ENCODE results near the gene TBC1D3I. TPM values are rescaled to one million over a fixed set of nuclear protein-coding genes. Genes with fewer than 3 reads are reported as not detected.
A peak's percentile ranks its signal among the peaks of the same experiment; 100 is the strongest.
"Not testable (repeated sequence)": the region's sequence is repeated elsewhere in the genome, so short reads cannot be mapped to it uniquely, and the experiment has no call there.

Gene TBC1D3I
- total RNA-seq = not detected

DNA sequence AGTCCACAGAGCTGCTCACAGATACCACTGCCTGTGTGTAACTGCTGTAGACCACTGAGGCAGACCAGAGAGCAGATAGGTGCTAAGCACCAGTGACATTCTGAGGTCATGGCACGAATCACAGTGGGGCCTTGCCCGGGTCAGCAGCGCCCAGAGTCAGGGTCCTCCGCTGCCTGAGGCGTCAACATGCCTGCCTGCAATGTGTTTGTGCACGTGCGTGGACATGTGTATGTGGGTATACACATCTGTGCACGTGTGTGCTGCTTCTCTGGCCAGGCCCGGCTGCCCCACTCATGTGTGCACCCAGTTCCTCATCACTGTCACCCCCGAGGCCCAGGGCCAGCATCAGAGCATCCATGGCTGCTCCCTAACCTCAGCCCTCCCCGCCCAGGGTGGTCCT is at the start of gene TBC1D3I:
Gene TBC1D3I (minus strand): TSS at position 101 of the 400 bp plus-strand sequence. CDS start 1,585 bp downstream, outside the sequence.
- H3K4me1 ChIP-seq; H3K4me3 ChIP-seq; H3K36me3 ChIP-seq (replicated peaks in 1 of 2; ENCODE audit: insufficient read depth in 1 of 2, low read depth in 2 of 2); H3K9me3 ChIP-seq; ATAC-seq; DNase-seq; intact Hi-C loops (cut with DNase I); H3K27ac ChIP-seq; H3K27me3 ChIP-seq: not testable (repeated sequence)
- no CpG with 5 or more reads among the region's 11 CpGs for WGBS, 2 donors

DNA sequence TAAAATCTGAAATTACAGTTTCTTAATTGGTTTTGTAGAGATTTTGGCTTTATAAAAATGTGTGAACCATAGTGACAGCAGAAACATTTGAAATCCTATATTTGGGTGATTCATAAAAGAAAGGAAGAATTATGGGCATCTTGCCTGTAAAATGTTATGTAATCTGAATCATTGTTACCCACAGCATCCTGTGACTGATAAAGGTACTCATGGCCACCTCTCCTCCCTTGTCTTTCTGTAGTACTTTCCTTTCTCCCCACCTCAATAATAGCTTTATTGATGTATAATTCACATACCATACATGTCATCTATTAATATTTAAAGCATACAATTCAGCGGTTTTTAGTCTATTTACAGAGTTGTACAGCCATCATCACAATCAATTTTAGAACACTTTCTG is 30.8 kb upstream of the TBC1D3I start:
- DNase-seq; ATAC-seq; H3K4me1 ChIP-seq; H3K4me3 ChIP-seq; H3K27me3 ChIP-seq; intact Hi-C loops (cut with DNase I); H3K27ac ChIP-seq; H3K36me3 ChIP-seq (replicated peaks in 1 of 2; ENCODE audit: insufficient read depth in 1 of 2, low read depth in 2 of 2); H3K9me3 ChIP-seq: not testable (repeated sequence)
- no CpG with 5 or more reads among the region's 1 CpG for WGBS, 2 donors

DNA sequence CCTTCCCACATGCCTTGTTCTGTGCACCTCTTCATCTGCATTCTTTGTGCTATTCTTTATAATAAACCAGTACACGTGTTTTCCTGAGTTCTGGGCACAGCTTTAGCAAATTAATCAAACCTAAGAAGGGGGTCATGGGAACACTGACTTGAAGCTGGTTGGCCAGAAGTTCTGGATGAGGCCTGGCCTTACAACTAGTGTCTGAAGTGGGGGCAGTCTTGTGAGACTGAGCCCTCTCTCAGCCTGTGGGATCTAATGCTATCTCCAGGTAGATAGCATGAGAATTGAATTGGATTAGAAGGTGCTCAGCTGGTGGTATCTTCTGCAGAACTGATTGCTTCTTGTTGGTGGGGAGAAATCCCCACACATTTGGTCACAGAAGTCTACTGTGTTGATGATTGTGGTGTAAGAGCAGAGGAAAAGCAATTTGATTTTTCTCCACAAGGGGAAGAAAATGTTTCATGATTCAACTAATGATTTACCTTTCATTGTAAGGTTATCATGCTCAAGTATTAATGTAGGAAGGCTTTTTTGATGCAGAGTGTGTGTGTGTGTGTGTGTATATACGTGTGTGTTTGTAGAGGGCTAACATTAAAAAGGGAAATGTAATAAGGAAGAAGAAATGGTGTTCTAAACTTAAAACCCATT is 25.7 kb upstream of the TBC1D3I start:
- WGBS, 2 donors = 18 to 28% methylated on average over 1 of the region's 2 CpGs
- not testable (repeated sequence) for DNase-seq

DNA sequence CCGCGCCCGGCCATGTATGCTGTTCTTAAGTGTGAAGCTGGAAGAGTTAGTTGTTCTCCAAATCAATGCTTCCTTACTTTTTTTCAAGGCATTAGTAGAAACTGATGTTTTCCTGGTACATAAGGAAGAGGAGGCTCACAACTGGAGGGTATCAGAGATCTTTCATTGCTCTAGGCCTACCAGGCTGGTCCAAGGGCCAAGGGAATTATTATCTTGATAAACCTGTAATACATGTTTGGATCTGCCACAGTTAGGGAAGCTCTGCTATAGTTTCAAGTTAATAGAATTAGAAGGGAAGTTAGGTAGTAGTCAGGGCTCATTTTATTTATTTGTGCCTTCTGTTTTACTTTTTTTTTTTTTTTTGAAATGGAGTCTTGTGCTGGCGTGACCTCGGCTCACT is 19.8 kb upstream of the TBC1D3I start:
- H3K4me1 ChIP-seq; ATAC-seq; H3K4me3 ChIP-seq; H3K27ac ChIP-seq; H3K36me3 ChIP-seq (replicated peaks in 1 of 2; ENCODE audit: insufficient read depth in 1 of 2, low read depth in 2 of 2); DNase-seq; H3K27me3 ChIP-seq; H3K9me3 ChIP-seq; intact Hi-C loops (cut with DNase I): not testable (repeated sequence)
- no CpG with 5 or more reads among the region's 5 CpGs for WGBS, 2 donors

More for the DNA sequence above, 25.7 kb upstream of the TBC1D3I start:
- H3K9me3 ChIP-seq; H3K27me3 ChIP-seq; intact Hi-C loops (cut with DNase I); H3K4me1 ChIP-seq; H3K4me3 ChIP-seq; H3K36me3 ChIP-seq (replicated peaks in 1 of 2; ENCODE audit: insufficient read depth in 1 of 2, low read depth in 2 of 2); ATAC-seq; H3K27ac ChIP-seq: not testable (repeated sequence)

DNA sequence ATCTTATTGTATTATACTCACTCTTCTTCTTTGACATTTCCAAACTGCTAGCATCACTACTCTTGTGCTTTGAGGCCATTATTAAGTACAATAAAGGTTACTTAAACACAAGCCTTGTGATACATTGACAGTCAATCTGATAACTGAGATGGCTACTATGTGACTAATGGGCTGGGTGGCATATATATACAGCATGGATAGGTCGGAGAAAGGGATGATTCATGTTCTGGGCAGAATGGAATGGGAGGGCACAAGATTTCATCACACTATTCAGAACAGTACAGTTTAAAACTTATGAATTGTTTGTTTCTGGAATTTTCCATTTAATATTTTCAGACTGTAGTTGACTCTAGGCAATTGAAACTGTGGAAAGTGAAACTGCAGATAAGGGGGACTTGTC is 18.9 kb upstream of the TBC1D3I start:
- intact Hi-C loops (cut with DNase I); H3K36me3 ChIP-seq (replicated peaks in 1 of 2; ENCODE audit: insufficient read depth in 1 of 2, low read depth in 2 of 2); DNase-seq; H3K27ac ChIP-seq; H3K4me1 ChIP-seq; H3K9me3 ChIP-seq; H3K27me3 ChIP-seq; ATAC-seq; H3K4me3 ChIP-seq: not testable (repeated sequence)
- no CpG with 5 or more reads among the region's 1 CpG for WGBS, 2 donors

DNA sequence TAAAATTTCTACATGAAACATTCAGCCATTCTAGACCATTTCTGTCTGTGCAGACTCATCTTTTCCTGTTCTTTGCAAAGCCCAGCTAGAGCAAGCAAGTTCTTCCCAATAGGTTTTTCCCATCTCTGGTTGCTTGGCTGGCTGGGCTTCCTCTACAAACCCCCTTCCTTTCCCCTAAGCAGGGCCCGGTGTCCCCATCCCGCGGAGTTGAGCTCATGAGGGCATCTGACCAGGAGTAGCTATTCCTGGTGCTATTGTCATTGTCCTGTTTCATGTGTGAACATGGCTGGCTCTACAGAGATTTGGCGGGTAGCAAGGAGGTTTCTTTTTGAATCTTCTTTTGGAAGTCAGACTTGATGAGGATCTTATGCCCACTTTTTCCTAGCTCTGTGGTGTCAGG is 22.3 kb downstream of the TBC1D3I start:
- ATAC-seq; H3K4me1 ChIP-seq; H3K4me3 ChIP-seq; intact Hi-C loops (cut with DNase I); H3K27me3 ChIP-seq; H3K9me3 ChIP-seq; H3K27ac ChIP-seq; H3K36me3 ChIP-seq (replicated peaks in 1 of 2; ENCODE audit: insufficient read depth in 1 of 2, low read depth in 2 of 2); DNase-seq: not testable (repeated sequence)
- no CpG with 5 or more reads among the region's 4 CpGs for WGBS, 2 donors

DNA sequence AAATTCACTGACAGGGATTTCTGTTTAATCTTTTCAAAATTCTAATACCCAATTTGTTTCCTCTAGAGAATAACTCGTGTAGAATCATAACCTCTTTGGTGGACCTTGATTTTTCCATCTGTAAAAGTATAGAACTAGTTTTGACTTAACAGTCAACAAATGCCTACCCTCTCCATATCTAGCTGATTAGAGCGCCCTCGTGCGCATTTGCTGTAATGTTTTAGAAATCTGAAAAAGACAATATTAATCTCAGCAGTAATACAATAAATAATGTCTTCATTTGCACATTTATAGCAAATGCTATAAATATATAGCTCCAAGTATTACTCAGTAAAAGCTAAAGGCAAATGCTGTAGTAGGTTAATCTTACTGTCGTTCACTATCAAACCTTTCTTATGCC is 34.7 kb downstream of the TBC1D3I start:
- intact Hi-C loops (cut with DNase I); H3K27me3 ChIP-seq; ATAC-seq; H3K4me3 ChIP-seq; H3K9me3 ChIP-seq; H3K4me1 ChIP-seq; H3K36me3 ChIP-seq (replicated peaks in 1 of 2; ENCODE audit: insufficient read depth in 1 of 2, low read depth in 2 of 2); H3K27ac ChIP-seq: not testable (repeated sequence)
- DNase-seq = peak in 1 of 4 donors; percentile 43
- 24 to 35% methylated on average over 4 to 5 of the region's 5 CpGs for WGBS, 2 donors
- TF ChIP-seq, protein P1, sequence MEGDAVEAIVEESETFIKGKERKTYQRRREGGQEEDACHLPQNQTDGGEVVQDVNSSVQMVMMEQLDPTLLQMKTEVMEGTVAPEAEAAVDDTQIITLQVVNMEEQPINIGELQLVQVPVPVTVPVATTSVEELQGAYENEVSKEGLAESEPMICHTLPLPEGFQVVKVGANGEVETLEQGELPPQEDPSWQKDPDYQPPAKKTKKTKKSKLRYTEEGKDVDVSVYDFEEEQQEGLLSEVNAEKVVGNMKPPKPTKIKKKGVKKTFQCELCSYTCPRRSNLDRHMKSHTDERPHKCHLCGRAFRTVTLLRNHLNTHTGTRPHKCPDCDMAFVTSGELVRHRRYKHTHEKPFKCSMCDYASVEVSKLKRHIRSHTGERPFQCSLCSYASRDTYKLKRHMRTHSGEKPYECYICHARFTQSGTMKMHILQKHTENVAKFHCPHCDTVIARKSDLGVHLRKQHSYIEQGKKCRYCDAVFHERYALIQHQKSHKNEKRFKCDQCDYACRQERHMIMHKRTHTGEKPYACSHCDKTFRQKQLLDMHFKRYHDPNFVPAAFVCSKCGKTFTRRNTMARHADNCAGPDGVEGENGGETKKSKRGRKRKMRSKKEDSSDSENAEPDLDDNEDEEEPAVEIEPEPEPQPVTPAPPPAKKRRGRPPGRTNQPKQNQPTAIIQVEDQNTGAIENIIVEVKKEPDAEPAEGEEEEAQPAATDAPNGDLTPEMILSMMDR (IDR thresholded peaks at IDR 0.05) = peak in 1 of 7 experiments; percentile 36

DNA sequence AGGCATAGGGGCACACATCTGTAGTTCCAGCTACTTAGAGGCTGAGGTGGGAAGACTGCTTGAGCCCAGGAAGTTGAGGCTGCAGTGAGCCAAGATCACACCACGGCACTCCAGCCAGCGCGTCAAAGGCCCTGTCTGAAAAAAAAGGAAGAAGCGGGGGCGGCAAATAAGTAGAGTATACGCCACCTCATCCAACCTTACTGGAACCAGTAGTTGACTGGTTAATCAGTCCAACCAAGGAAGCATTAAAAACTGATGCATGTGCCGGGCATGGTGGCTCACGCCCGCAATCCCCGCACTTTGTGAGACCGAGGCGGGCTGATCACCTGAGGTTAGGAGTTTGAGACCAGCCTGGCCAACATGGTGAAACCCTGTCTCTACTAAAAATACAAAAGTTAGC is 41.4 kb downstream of the TBC1D3I start:
- H3K4me3 ChIP-seq; H3K9me3 ChIP-seq; DNase-seq; ATAC-seq; H3K27ac ChIP-seq; H3K36me3 ChIP-seq (replicated peaks in 1 of 2; ENCODE audit: insufficient read depth in 1 of 2, low read depth in 2 of 2); intact Hi-C loops (cut with DNase I); H3K27me3 ChIP-seq; H3K4me1 ChIP-seq: not testable (repeated sequence)
- 85 to 94% methylated on average over 12 of the region's 12 CpGs for WGBS, 2 donors

DNA sequence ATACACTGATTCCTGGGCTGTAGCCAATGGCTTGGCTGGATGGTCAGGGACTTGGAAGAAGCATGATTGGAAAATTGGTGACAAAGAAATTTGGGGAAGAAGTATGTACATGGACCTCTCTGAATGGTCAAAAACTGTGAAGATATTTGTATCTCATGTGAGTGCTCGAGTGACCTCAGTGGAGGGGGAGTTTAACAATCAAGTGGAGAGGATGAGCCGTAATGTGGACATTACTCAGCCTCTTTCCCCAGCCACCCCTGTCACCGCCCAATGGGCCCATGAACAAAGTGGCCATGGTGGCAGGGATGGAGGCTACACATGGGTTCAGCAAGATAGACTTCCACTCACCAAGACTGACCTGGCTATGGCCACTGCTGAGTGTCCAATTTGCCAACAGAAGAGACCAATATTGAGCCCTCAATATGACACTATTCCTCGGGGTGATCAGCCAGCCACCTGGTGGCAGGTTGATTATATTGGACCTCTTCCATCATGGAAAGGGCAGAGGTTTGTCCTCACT is 42.7 kb downstream of the TBC1D3I start:
- H3K9me3 ChIP-seq; H3K27me3 ChIP-seq; DNase-seq; H3K36me3 ChIP-seq (replicated peaks in 1 of 2; ENCODE audit: insufficient read depth in 1 of 2, low read depth in 2 of 2); H3K4me1 ChIP-seq; H3K27ac ChIP-seq; intact Hi-C loops (cut with DNase I); H3K4me3 ChIP-seq; ATAC-seq: not testable (repeated sequence)
- WGBS, 2 donors = 63 to 76% methylated on average over 4 of the region's 4 CpGs

DNA sequence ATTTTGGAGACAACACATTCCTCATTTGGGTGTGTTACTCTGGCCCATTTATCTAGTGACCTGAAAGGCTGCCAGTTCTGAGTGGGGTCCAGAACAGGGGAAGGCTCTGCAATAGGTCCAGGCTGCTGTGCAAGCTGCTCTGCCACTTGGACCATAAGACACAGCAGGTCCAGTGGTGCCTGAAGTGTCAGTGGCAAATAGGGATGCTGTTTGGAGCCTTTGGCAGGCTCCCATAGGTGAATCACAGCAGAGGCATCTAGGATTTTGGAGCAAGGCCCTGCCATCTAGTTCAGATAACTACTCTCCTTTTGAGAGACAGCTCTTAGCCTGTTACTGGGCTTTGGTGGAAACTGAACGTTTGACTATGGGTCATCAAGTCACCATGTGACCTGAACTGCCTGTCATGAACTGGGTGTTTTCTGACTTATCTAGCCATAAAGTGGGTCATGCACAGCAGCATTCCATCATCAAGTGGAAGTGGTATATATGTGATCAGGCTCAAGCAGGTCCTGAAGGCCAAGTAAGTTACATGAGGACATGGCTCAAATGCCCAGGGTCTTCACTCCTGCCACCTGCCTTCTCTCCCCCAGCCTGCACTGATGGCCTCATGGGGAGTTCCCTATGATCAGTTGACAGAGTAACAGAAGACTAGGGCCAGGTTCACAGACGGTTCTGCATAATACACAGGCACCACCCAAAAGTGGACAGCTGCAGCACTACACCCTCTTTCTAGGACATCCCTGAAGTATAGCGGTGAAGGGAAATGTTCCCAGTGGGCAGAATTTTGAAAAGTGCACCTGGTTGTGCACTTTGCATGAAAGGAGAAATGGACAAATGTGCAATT is 43.4 kb downstream of the TBC1D3I start:
- H3K36me3 ChIP-seq (replicated peaks in 1 of 2; ENCODE audit: insufficient read depth in 1 of 2, low read depth in 2 of 2); H3K4me3 ChIP-seq; DNase-seq; H3K27ac ChIP-seq; H3K27me3 ChIP-seq; H3K4me1 ChIP-seq; intact Hi-C loops (cut with DNase I); ATAC-seq; H3K9me3 ChIP-seq: not testable (repeated sequence)
- WGBS, 2 donors = 57 to 60% methylated on average over 3 of the region's 3 CpGs

DNA sequence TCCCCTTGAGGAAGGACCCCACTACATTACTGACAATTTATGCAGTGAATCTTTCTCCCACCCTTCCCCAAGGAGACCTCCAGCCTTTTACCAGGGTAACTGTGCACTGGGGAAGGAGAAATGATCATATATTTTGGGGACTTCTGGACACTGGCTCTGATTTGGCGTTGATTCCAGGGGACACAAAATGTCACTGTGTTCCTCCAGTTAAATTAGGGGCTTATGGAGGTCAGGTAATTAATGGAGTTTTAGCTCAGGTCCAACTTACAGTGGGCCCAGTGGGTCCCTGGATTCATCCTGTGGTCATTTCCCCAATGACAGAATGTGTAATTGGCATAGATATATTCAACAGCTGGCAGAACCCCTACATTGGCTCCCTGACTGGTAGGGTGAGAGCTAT is 44.8 kb downstream of the TBC1D3I start:
- H3K27ac ChIP-seq; H3K27me3 ChIP-seq; H3K36me3 ChIP-seq (replicated peaks in 1 of 2; ENCODE audit: insufficient read depth in 1 of 2, low read depth in 2 of 2); H3K4me3 ChIP-seq; intact Hi-C loops (cut with DNase I); H3K4me1 ChIP-seq; ATAC-seq; H3K9me3 ChIP-seq; DNase-seq: not testable (repeated sequence)
- 79 to 88% methylated on average over 1 of the region's 1 CpG for WGBS, 2 donors

Data from body of pancreas (tissue), 4 donors.